ENCODE data around the gene RRAGD.

Gene RRAGD

DNA sequence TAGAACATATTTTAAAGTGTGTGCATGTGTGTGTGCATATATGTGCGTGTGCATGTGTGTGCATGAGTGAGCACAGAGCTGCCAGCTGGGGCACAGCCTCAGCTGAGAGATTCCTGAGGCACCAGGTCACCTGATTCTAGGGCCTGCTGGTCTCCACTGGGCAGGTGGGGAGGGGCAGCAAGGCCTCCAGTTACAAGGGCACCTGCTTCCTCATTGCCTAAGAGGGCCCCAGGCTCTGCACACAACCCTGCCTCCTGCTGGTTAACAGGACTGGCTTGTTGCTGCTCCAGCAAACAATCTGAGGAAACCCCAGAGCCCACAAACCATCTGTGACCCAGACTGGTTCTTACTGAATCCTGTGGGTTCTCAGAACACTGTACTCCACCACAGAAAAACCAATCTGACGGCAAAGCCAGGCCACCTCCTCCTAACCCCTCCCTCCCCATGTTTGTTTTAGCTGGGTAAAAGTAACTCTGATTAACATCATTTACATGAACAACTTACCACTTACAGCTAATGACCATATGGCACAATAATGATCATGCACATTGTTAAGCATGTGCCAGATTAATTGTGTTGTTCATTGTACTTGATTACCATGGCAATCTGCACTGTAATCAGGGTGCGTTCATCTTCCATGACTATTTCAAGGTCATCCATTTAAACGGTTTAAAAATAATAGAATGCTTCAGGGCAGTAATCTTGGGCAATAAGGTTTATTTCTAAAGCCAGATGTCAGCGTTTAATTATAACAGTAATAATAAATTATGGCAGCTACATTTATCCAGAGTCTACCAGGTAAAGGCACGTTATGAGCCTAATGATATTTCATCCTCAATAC, 36.4 kb downstream of the RRAGD start:
- peak; percentile 87 for DNase-seq

DNA sequence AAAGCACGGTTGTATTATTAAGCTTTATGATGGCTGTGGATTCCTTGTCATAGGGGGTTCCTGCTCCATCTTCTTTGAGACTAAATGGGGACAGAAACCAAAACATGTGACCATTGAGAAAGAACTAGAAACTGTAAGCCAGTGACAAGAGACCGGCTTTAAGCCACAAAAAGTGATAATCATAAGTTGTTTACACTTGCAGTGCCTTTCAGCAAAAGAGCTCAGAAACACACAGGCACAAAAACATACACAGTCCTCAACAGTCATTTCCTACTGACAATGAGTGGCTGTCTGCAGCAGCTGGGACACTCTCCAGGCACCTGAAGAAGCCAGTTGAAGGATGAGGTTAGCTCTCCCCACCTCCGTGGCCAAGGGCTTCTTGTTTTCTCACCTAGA, 39.6 kb downstream of the RRAGD start:
- DNase-seq, result no peak

DNA sequence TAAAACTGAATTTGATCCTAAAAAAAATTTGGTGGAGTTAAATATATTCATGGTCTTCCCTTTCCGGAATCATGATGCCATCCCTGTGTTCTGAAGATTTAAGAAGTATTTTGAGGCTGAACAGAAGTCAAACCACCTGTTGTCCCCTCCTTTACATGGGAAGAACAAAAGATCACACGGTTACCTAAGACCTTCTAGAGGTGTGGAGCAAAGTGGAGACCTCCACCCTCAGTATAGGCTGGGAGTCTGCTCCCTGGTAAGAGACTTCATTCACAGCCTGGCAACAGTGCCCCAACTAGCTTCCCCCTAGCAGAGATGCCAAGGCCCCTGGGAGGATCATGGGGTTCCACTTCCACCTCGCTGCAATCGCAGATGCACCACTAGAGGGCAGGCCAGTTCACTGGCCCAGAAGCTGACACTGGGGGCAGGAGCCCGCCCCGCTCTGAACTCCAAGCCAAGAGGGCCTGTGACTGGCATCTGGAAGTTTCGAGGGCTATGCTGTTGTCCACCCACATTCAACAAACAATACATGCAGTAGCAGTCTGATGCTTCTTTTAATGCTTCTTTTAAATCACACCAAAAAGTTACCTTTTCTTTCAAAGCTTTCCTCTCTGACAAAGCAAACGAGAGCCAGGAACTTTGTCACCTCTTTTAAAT, 40.1 kb downstream of the RRAGD start:
- DNase-seq, result no peak

DNA sequence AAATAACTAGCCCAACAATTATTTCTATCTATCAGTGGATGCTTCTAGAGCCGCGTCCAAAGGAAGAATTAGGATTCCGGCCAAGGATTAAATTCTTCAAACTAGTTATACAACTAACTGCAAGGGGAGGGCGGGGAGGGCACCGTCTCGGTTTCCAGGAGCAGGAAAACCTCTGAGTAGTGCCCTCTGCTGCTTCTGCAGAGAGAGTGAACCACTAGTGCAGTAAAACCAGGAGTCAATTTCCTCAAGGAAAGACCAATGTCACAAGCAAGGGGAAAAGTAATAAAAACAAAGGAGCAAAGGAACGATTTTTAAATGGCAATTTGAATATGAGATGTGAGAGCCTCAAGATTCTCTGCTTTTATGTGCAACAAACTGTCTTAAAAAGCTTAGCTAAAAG, 43.1 kb downstream of the RRAGD start:
- DNase-seq, result no peak

DNA sequence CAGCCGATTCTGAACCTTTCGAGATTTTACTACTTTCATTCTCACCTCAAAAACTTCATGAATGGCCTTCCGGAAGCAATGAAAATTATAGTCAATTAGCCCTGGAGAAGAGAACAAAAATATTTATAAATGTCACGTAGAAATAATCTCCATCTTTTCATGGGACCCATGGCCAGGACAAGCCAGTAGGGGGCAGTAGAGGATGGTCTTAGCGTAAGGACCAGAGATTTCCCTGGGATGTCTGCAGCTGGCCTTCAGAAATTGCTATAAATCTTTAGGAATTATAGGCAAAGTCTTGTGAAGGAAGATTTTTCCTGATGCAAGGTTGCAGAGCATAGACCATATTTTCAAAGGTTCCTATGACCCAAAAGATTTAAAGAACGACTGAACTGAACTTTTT, 44.0 kb downstream of the RRAGD start:
- DNase-seq, result no peak

GRCh38 chr6:89364586-89364985, 47.5 kb downstream of the RRAGD start:
- no peak for DNase-seq

DNA sequence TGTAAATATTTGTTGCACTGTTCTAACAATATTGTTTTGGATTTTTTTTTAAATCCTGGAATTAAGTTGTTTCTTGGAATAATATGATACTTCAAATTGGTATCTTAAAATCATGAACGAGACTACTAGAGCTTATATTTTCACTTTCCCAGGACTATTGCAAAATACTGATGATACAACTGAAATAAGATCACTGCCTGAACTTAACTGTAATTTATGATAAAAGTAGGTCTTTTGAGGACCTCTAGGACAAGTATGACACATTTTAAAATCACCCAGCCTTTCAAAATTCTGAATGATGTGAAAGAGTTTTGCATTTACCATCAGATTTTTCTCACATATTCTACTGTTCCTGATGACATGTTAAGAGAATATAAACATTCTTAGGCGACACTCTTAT, 50.9 kb downstream of the RRAGD start:
- DNase-seq, result no peak

DNA sequence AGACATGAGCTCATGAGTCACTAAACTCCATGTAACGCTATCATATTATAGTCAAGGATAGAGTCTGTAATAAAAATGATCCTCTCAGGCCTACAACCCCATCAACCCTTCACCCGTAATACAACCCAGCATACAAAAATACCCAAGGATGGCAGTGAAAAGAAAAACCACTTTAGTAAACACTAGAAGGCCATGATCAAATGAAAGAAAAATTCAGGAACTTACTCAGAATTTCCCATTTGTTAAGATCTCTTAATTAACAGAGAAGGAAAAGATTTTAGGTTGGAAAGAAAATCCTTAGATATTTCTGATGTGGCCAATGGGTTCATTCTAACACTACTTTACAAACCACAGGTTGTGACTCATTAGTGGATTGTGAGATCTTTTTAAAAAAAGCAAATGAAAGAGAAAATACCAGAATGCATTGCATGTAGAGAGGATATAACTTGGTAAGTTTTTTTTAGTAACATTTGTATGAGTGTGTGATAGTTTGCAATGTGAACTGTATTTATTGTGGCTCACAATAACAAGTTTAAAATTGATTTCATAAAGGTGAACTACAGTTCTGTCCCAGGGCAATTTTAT, 51.6 kb downstream of the RRAGD start:
- DNase-seq, result no peak

GRCh38 chr6:89359561-89359960, 52.5 kb downstream of the RRAGD start:
- no peak for DNase-seq

DNA sequence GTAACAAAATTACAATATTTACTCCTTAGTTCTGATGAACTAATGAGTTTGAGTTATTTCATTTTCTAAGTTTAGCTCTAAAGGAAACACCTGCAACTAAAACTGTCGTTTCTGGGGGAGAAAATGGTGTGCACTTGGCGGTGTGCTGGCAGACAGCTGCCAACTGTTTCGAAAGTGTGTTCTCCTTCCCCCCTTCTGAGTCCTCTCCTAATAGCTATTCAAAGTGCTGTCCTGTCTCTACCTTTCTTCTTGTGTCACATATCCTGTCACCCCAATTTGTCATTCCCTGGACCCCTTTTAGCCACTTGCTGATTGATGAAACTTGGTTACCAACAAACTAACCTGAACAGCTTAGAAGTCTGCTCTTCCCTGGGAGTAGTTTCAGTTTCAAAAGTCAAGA, 54.7 kb downstream of the RRAGD start:
- no peak for DNase-seq

DNA sequence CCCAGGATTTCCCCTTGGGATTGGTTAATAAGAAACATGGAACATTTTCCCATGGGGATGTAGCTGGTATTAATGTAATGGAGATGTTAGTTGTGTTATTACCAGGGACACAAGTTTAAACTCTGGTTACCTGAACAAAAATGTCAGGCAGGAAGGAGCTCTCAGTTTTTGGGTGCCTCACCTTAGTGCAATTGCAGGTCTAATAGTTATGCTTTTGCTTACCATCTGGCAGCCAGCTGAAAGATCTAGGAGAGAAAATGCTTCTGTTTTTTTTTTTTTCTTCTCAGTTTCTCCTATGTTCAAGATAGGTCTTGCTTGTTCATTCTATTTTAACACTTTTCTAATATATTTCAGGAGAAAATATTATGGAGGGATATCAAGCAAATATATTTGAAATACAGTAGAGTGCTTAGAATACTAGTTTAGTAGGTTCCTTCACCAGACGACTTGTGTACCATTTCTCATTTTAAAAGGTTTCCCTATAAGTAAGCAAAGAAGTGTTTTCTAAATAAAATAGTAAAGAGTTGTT, 55.4 kb downstream of the RRAGD start:
- no peak for DNase-seq

DNA sequence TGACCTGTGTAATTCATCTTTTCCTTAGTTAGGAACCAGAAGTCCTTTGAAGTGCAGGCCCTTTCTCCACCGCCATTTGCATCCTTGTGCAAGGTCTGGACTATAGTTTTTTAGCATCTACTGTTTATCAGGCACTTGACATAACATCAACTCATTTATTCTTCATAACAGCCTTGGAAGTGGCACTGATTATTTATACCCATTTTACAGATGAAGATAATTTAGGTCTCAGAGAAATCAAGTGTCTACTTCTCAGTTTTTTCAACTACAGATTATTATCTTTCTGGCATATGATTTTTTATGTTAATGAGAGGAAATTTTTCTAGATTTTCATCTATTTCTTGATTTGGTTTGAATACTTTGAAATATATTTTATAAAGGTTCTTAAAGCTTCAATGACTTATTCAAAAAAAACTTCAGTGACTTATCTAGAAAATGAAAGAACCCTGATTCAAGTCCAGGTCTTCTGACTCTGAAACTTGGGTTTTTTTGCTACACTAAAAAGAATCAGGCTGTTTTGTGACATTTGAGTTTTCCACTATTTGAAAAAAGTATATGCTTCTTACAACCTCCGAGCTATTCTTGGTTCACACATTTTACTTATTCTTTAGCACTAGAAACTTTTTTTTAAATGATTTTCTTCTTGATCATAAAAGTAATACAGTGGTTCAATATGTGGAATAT, 56.4 kb downstream of the RRAGD start:
- no peak for DNase-seq

DNA sequence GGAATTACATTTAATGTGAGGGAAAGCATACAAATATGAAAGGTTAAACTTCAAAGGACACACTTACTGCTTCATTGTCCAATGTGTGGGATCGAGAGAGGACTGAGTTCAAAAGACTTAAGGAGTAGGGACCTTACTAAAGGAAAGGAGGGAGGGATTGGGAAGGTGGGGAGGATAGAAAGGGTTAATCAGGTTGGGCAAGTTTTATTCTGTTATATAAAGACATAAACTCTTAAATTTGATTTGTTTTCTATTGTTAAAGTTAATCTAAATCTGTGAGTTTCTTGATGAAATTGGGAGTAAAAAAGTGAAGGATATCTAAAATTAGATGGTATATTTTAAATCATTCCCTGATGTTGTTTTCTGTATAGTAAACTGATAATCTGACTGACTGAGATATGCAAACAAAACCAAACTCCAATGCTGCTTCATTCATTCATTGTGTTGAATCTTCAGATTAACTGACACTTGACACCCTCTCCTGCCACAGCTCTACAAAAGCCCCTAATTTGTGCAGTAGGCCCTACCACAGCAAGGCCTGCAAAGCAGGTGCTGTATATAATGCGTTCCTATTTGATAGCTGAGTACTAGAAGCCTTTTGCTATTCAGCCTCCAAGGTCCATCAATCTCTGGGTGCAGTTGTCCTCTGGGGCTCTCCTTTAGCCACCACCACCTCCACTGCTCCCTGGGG, 58.2 kb downstream of the RRAGD start:
- DNase-seq, result no peak

- no peak for DNase-seq
Measured at GRCh38 chr6:89353118-89353556, 58.9 kb downstream of the RRAGD start.

DNA sequence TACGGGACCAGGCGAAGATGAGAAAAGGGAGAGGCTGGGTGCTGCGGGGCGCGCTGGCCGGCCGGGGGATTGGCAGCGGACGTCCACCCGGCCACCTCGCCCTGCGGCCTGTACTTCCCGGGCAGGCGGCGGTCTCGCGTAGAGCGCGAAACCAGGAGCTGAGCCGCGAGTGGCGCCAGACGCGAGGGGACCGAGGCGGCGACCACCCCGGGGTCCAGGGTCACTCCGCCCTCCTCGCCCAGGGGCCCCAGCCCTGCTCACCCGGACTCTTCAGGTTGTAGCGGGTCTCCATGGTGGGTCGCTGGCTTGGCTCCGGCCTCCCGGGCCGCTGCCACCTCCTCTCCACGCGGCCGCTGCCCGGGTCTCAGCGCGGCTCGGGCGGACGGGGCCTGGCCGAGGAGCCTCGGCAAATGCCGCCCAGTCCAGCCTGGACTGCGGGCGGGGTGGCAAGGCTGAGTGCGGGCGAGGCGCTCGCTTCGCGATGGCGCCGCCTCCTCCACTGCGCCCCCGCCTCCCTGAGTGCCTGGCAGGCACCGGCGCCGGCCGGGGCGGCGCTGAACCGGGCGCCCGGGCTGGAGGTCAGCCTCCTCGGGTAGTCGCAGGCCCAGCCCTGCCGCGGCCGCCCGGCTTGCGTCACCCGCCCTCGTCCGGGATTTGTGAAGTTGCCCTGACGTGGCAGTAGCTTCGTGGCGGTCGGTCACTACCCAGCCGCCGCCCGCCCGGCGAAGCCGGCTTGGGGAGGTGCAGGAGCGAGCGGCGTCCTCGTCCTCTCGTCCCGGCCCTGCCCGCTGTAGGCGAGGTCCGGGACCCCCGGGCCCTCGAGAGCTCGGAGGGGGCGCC, 59.6 kb downstream of the RRAGD start, which contains the start of gene UBE2J1:
Gene UBE2J1, minus strand, starts transcription at position 445 of the 840 bp plus-strand sequence. Its CDS starts 153 bp downstream, at position 292.
- no peak for DNase-seq

- no peak for DNase-seq
Measured at GRCh38 chr6:89351671-89352277, 60.3 kb downstream of the RRAGD start.

DNA sequence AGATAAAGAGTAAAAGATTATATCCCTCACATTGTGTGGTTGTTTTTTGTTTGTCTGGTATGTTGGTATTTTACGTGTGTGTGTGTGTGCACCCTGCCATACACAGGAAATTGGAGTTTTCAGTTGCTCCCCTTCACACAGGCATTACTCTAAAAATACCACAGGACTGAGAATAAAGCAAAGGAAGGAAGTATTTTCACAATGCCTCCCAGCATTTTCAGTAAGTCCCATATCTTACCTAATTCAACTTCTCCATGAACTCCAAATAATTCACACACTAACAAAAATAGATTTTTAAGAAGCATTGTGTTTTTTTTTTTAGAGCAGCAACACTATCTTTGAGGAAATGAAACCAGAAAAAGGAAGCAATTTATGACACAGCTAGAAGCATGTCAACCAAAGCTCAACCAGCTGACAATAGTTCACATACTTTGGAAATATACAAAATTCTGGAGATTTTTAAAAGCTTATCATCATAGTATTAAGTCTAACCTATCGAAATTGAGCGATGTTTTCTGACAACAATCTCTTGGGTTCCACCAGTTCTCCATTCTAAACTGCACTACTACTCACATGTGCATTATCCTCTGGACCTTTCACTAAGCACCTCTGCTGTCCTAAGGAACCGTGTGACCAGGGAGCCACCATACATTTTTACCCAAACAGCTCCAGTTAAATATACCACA, 61.6 kb downstream of the RRAGD start:
- DNase-seq, result no peak

- DNase-seq, result no peak
Measured at GRCh38 chr6:89348372-89348771, 63.7 kb downstream of the RRAGD start.

DNA sequence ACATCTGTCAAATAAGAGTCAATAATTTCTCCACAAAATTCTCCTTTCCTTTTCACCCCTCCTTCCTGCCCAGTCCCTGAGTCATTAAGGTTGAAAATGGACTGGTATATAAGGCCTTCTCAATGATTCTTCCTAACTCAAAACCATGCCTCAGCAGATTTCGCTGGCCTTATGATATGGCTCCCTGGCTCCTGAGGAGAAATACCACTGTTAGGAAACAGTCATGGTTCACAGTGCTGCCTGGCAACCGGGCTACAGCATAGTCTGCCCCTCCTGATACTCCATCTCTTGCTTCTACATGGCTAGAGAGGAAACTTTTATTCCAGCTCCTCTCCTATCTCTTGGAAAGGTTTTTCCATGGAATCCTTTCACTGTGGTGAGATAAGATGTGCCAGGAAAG, 64.2 kb downstream of the RRAGD start:
- DNase-seq, result no peak

GRCh38 chr6:89346433-89346832, 65.6 kb downstream of the RRAGD start:
- no peak for DNase-seq

GRCh38 chr6:89339565-89339964, 72.5 kb downstream of the RRAGD start:
- no peak for DNase-seq

All from NCI-H1417 treated with DMSO at 0.1 percent for 48 hours (cell line).